C4-2B (cell line): ENCODE measurements around the gene PHF2.

ENCODE experiments used
- CTCF ChIP-seq: fragments of 450-650 bp; conservative IDR thresholded peaks from 2 replicates; pipeline ENCODE4 v1.5.1; 2017; ENCODE audit warnings: mild to moderate bottlenecking
- ZFX ChIP-seq: fragments of 450-650 bp; IDR thresholded peaks from 2 replicates; pipeline ENCODE4 v1.6.1; 2017

GRCh38 chr9:93533863-93534262, 42.5 kb upstream of the PHF2 start:
- TF ChIP-seq CTCF (no peak; the same call in 1 of the 2 replicates), ZFX (no peak)
